HepG2 (cell line): Measurements from ENCODE around the gene ZMAT2. TPM values are rescaled to one million over a fixed set of nuclear protein-coding genes. Genes with fewer than 3 reads are reported as not detected.
A peak's percentile ranks its signal among the peaks of the same experiment; 100 is the strongest.

ENCODE experiments used
- CC2D1A ChIP-seq: sonication (generic); formaldehyde crosslinking; IDR thresholded peaks from 2 replicates; pipeline ENCODE4 v1.8.1; 2023; ENCODE audit warnings: mild to moderate bottlenecking, missing genetic modification reagents
- DR1 ChIP-seq: sonication (generic); formaldehyde crosslinking; IDR thresholded peaks from 2 replicates; pipeline ENCODE4 v1.8.0; 2021; ENCODE audit warnings: mild to moderate bottlenecking, missing genetic modification reagents, inconsistent platforms
- GATAD2A ChIP-seq: IDR thresholded peaks from 2 replicates; pipeline ENCODE4 v1.6.1; 2016
- HOXA5 ChIP-seq: sonication (generic); formaldehyde crosslinking; IDR thresholded peaks from 2 replicates; pipeline ENCODE4 v1.4.0; 2020; ENCODE audit warnings: missing genetic modification reagents
- JARID2 ChIP-seq: sonication (generic); formaldehyde crosslinking; IDR thresholded peaks from 2 replicates; pipeline ENCODE4 v1.8.1; 2023; ENCODE audit warnings: missing genetic modification reagents, inconsistent platforms; ENCODE audit not compliant: insufficient replicate concordance
- MED13 ChIP-seq: sonication (generic); formaldehyde crosslinking; IDR thresholded peaks from 2 replicates; pipeline ENCODE4 v1.5.0; 2020; ENCODE audit warnings: missing genetic modification reagents
- MIER3 ChIP-seq: IDR thresholded peaks from 2 replicates; pipeline ENCODE4 v1.6.1; 2016; ENCODE audit warnings: missing compliant biosample characterization, borderline replicate concordance
- NAIF1 ChIP-seq: sonication (generic); formaldehyde crosslinking; IDR thresholded peaks from 2 replicates; pipeline ENCODE4 v1.5.0; 2020; ENCODE audit warnings: mild to moderate bottlenecking, missing genetic modification reagents, borderline replicate concordance
- SP1 ChIP-seq, 2 experiments: fragments of 450-650 bp in 1 of 2; sonication (generic) in 1 of 2; formaldehyde crosslinking in 1 of 2; IDR thresholded peaks; 2 replicates each; pipeline versions ENCODE4 v1.4.0 to v1.6.1; 2016 to 2020; ENCODE audit warnings: missing genetic modification reagents in 1 of 2
- TAF1 ChIP-seq: sonication (generic); formaldehyde crosslinking; IDR thresholded peaks from 2 replicates; pipeline ENCODE4 v1.4.0; 2020; ENCODE audit warnings: missing genetic modification reagents
- TEAD3 ChIP-seq: optimal IDR thresholded peaks from 2 replicates; pipeline ENCODE3; 2016; ENCODE audit warnings: borderline replicate concordance
- ZFP1 ChIP-seq: IDR thresholded peaks from 2 replicates; pipeline ENCODE4 v1.6.1; 2016
- ZSCAN30 ChIP-seq: sonication (generic); formaldehyde crosslinking; IDR thresholded peaks from 2 replicates; pipeline ENCODE4 v1.5.0; 2020; ENCODE audit warnings: mild to moderate bottlenecking, missing genetic modification reagents
- polyA plus RNA-seq, 8 experiments: library from polyadenylated mRNA; depleted of rRNA in 3 of 8; stranded (reverse) in 7 of 8; unstranded in 1 of 8; fragments of >200 nt; fragmentation: Illumina TruSeq in 4 of 8; extraction: Trizol in 4 of 8; gene quantifications; 2 replicates each; pipeline versions ENCODE4 v1.2.1 to v1.2.3, GENCODE V29; 2011 to 2016; ENCODE audit warnings: low read depth in 4 of 8, missing spikeins in 1 of 8, mixed read lengths in 1 of 8; ENCODE audit not compliant: insufficient read depth in 1 of 8
- total RNA-seq, 5 experiments: library from RNA; depleted of rRNA; stranded (reverse); fragments of >200 nt; fragmentation: Illumina TruSeq; extraction: Trizol; gene quantifications; 2 replicates each; pipeline ENCODE4 v1.2.3, GENCODE V29; 2016; ENCODE audit warnings: low read depth in 1 of 5
- TF ChIP-seq, protein P1 (sequence below): sonication (generic); formaldehyde crosslinking; IDR thresholded peaks from 2 replicates; pipeline ENCODE4 v1.8.0; 2022; ENCODE audit warnings: missing genetic modification reagents, mild to moderate bottlenecking, borderline replicate concordance
- TF ChIP-seq, protein P2 (sequence below): sonication (generic); formaldehyde crosslinking; IDR thresholded peaks from 2 replicates; pipeline ENCODE4 v1.5.0; 2020; ENCODE audit warnings: missing genetic modification reagents
- TF ChIP-seq, protein P3 (sequence below): sonication (generic); formaldehyde crosslinking; IDR thresholded peaks from 2 replicates; pipeline ENCODE4 v1.8.0; 2022; ENCODE audit warnings: mild to moderate bottlenecking, missing genetic modification reagents, moderate library complexity
- TF ChIP-seq, protein P4 (sequence below): sonication (generic); formaldehyde crosslinking; IDR thresholded peaks from 2 replicates; pipeline ENCODE4 v1.4.0; 2020; ENCODE audit warnings: missing genetic modification reagents
- TF ChIP-seq, protein P5 (sequence below): sonication (generic); formaldehyde crosslinking; conservative IDR thresholded peaks from 2 replicates; pipeline ENCODE4 v1.5.0; 2020; ENCODE audit warnings: missing genetic modification reagents
- TF ChIP-seq, protein P6 (sequence below): sonication (generic); formaldehyde crosslinking; IDR thresholded peaks from 2 replicates; pipeline ENCODE4 v1.8.1; 2023; ENCODE audit warnings: mild to moderate bottlenecking, missing genetic modification reagents
- TF ChIP-seq, protein P7 (sequence below): sonication (generic); formaldehyde crosslinking; IDR thresholded peaks from 2 replicates; pipeline ENCODE4 v1.4.0; 2020; ENCODE audit warnings: missing genetic modification reagents, borderline replicate concordance

Gene ZMAT2
- total and polyA plus RNA-seq, 2 of the 13 experiments (the other 11 are each of a cell fraction or from before 2014, with no cell fraction given) = 35.4 to 92.8 TPM

DNA sequence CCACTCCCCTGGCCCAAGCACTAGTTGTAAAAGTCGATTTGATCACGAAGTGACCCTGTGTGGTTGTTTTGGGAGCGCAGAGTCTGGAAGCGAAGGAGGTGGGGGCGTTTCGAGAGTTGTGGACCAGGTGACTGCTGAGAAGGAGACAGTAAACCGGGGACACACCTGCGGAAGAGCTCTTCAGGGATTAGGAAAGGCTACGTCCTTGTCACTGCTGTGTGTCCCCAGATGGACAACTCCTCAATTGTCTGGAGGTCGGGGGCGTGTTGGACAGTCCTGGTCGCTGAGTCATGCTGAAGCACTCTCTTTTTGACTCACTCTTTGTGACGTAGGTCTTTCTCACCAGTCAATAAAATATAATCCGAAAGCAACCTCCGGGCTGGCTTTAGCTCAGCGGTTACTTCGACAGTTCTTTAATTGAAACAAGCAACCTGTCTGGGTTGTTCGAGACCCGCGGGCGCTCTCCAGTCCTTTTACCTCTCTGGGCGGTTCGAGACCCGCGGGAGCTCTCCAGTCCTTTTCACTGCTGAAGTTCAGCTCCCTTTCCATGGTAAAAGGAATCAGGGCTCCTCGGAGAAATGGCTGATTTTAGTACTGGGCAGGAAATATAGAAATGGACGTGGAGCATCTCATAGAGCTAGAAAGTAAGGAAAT, 10.8 kb downstream of the ZMAT2 start (continued):
- TF ChIP-seq JARID2 (CRISPR knock-in tag) = no peak
- TF ChIP-seq SP1 (IDR thresholded peaks at IDR 0.05) = no peak
- TF ChIP-seq SP1 (CRISPR knock-in tag; IDR thresholded peaks at IDR 0.05) = peak; percentile 29; the same call in 1 of the 2 replicates
- 0 out of 2 replicates have a peak, but pooled peaks have one; percentile 68 for TF ChIP-seq MIER3 (CRISPR knock-in tag)
- TF ChIP-seq NAIF1 = peak; percentile 62
- TF ChIP-seq TEAD3 (CRISPR knock-in tag) = peak; percentile 68
- TF ChIP-seq, protein P1, sequence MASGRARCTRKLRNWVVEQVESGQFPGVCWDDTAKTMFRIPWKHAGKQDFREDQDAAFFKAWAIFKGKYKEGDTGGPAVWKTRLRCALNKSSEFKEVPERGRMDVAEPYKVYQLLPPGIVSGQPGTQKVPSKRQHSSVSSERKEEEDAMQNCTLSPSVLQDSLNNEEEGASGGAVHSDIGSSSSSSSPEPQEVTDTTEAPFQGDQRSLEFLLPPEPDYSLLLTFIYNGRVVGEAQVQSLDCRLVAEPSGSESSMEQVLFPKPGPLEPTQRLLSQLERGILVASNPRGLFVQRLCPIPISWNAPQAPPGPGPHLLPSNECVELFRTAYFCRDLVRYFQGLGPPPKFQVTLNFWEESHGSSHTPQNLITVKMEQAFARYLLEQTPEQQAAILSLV (CRISPR knock-in tag) = 0 out of 2 replicates have a peak, but pooled peaks have one; percentile 31
- TF ChIP-seq CC2D1A = no peak
- no peak for TF ChIP-seq DR1 (CRISPR knock-in tag)
- TF ChIP-seq, protein P2, sequence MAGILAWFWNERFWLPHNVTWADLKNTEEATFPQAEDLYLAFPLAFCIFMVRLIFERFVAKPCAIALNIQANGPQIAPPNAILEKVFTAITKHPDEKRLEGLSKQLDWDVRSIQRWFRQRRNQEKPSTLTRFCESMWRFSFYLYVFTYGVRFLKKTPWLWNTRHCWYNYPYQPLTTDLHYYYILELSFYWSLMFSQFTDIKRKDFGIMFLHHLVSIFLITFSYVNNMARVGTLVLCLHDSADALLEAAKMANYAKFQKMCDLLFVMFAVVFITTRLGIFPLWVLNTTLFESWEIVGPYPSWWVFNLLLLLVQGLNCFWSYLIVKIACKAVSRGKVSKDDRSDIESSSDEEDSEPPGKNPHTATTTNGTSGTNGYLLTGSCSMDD (CRISPR knock-in tag) = no peak
- TF ChIP-seq TAF1 (CRISPR knock-in tag) = peak; percentile 12; the same call in 1 of the 2 replicates
- TF ChIP-seq, protein P3, sequence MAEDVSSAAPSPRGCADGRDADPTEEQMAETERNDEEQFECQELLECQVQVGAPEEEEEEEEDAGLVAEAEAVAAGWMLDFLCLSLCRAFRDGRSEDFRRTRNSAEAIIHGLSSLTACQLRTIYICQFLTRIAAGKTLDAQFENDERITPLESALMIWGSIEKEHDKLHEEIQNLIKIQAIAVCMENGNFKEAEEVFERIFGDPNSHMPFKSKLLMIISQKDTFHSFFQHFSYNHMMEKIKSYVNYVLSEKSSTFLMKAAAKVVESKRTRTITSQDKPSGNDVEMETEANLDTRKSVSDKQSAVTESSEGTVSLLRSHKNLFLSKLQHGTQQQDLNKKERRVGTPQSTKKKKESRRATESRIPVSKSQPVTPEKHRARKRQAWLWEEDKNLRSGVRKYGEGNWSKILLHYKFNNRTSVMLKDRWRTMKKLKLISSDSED (CRISPR knock-in tag) = no peak
- peak; percentile 72 for TF ChIP-seq HOXA5
- TF ChIP-seq, protein P4, sequence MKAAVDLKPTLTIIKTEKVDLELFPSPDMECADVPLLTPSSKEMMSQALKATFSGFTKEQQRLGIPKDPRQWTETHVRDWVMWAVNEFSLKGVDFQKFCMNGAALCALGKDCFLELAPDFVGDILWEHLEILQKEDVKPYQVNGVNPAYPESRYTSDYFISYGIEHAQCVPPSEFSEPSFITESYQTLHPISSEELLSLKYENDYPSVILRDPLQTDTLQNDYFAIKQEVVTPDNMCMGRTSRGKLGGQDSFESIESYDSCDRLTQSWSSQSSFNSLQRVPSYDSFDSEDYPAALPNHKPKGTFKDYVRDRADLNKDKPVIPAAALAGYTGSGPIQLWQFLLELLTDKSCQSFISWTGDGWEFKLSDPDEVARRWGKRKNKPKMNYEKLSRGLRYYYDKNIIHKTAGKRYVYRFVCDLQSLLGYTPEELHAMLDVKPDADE = no peak
- TF ChIP-seq, protein P5, sequence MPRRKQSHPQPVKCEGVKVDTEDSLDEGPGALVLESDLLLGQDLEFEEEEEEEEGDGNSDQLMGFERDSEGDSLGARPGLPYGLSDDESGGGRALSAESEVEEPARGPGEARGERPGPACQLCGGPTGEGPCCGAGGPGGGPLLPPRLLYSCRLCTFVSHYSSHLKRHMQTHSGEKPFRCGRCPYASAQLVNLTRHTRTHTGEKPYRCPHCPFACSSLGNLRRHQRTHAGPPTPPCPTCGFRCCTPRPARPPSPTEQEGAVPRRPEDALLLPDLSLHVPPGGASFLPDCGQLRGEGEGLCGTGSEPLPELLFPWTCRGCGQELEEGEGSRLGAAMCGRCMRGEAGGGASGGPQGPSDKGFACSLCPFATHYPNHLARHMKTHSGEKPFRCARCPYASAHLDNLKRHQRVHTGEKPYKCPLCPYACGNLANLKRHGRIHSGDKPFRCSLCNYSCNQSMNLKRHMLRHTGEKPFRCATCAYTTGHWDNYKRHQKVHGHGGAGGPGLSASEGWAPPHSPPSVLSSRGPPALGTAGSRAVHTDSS (CRISPR knock-in tag) = no peak
- TF ChIP-seq, protein P6, sequence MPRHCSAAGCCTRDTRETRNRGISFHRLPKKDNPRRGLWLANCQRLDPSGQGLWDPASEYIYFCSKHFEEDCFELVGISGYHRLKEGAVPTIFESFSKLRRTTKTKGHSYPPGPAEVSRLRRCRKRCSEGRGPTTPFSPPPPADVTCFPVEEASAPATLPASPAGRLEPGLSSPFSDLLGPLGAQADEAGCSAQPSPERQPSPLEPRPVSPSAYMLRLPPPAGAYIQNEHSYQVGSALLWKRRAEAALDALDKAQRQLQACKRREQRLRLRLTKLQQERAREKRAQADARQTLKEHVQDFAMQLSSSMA = peak; percentile 19; the same call in 1 of the 2 replicates
- peak; percentile 74 for TF ChIP-seq GATAD2A (CRISPR knock-in tag)
- peak; percentile 68; the same call in 1 of the 2 replicates for TF ChIP-seq ZFP1 (CRISPR knock-in tag)
- TF ChIP-seq, protein P7, sequence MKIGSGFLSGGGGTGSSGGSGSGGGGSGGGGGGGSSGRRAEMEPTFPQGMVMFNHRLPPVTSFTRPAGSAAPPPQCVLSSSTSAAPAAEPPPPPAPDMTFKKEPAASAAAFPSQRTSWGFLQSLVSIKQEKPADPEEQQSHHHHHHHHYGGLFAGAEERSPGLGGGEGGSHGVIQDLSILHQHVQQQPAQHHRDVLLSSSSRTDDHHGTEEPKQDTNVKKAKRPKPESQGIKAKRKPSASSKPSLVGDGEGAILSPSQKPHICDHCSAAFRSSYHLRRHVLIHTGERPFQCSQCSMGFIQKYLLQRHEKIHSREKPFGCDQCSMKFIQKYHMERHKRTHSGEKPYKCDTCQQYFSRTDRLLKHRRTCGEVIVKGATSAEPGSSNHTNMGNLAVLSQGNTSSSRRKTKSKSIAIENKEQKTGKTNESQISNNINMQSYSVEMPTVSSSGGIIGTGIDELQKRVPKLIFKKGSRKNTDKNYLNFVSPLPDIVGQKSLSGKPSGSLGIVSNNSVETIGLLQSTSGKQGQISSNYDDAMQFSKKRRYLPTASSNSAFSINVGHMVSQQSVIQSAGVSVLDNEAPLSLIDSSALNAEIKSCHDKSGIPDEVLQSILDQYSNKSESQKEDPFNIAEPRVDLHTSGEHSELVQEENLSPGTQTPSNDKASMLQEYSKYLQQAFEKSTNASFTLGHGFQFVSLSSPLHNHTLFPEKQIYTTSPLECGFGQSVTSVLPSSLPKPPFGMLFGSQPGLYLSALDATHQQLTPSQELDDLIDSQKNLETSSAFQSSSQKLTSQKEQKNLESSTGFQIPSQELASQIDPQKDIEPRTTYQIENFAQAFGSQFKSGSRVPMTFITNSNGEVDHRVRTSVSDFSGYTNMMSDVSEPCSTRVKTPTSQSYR (CRISPR knock-in tag) = no peak
- no peak for TF ChIP-seq ZSCAN30 (CRISPR knock-in tag)
- peak; percentile 73; the same call in 1 of the 2 replicates for TF ChIP-seq MED13 (CRISPR knock-in tag)
